Tibial nerve (tissue), 4 donors: ENCODE data around the gene MYCBP. TPM values are rescaled to one million over a fixed set of nuclear protein-coding genes. Genes with fewer than 3 reads are reported as not detected.

ENCODE experiments used
- DNase-seq, 2 donors: peaks; one replicate each; pipeline ENCODE4 v3.0.0-alpha.2; 2019; ENCODE audit warnings: low spot score in 2 of 2
- H3K27ac ChIP-seq, 4 donors: fragments of 200-600 bp; sonication (generic) in 3 of 4; one replicate each; pipeline ENCODE4 v1.5.1; 2017 to 2019; ENCODE audit warnings: mild to moderate bottlenecking in 1 of 4
- H3K27me3 ChIP-seq, 2 donors: fragments of 200-600 bp; sonication (generic) in 1 of 2; one replicate each; pipeline versions ENCODE4 v1.5.1 to v1.6.0; 2017 to 2019
- H3K36me3 ChIP-seq, 3 donors: fragments of 200-600 bp; sonication (generic); one replicate each; pipeline ENCODE4 v1.5.1; 2018 to 2019
- H3K4me1 ChIP-seq, 4 donors: fragments of 200-600 bp; sonication (generic) in 3 of 4; one replicate each; pipeline ENCODE4 v1.5.1; 2017 to 2019
- H3K4me3 ChIP-seq, 4 donors: fragments of 200-600 bp; sonication (generic) in 3 of 4; one replicate each; pipeline ENCODE4 v1.5.1; 2017 to 2019; ENCODE audit warnings: mild to moderate bottlenecking in 1 of 4, moderate library complexity in 1 of 4
- H3K9me3 ChIP-seq, 4 donors: fragments of 200-600 bp; sonication (generic) in 3 of 4; one replicate each; pipeline ENCODE4 v1.5.1; 2017 to 2019
- EP300 ChIP-seq, 2 donors: sonication (generic); formaldehyde crosslinking; IDR thresholded peaks; one replicate each; pipeline ENCODE4 v1.6.1; 2017; ENCODE audit warnings: antibody characterized with exemption in 2 of 2, mild to moderate bottlenecking in 1 of 2
- POLR2A ChIP-seq, 2 donors: fragments of 450-650 bp; IDR thresholded peaks; one replicate each; pipeline ENCODE4 v1.6.1; 2017; ENCODE audit warnings: antibody characterized with exemption in 2 of 2, mild to moderate bottlenecking in 2 of 2, moderate library complexity in 2 of 2
- WGBS, 2 donors: methylation state at CpG; one replicate each; pipeline ENCODE4 v1.1.5; 2018; 5-methylcytosine and 5-hydroxymethylcytosine counted together
- total RNA-seq, 4 donors: library from RNA; depleted of rRNA; stranded (reverse); fragments of >200 nt; gene quantifications; one replicate each; pipeline ENCODE4 v1.1.0, GENCODE V29; 2016
- TF ChIP-seq, protein P1 (sequence below), 5 experiments: fragments of 200-600 bp in 3 of 5; fragments of 450-650 bp in 2 of 5; sonication (generic) in 3 of 5; IDR thresholded peaks; one replicate each; pipeline ENCODE4 v1.5.1; 2016 to 2019; ENCODE audit warnings: antibody characterized with exemption in 5 of 5, mild to moderate bottlenecking in 3 of 5, moderate library complexity in 2 of 5

Gene MYCBP
- total RNA-seq, 4 donors from 2014 or later = 5.5 to 10.9 (median 10.3) TPM

DNA sequence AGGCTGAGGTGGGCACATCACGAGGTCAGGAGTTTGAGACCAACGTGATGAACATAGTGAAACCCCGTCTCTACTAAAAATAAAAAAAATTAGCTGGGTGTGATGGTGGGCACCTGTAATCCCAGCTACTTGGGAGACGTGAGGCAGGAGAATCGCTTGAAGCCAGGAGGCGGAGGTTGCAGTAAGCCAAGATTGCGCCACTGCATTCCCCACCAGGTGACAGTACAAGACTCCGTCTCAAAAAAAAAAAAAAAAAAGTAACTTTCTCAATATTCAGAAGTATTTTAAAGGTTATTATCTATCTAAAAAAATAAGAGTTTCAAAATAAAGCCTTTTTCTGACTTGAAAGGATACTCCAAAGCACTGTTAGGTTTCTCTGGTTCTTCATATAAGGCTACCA, 5.9 kb downstream of the MYCBP start:
- no peaks in the 10 kb centered on the region for H3K9me3 ChIP-seq
- no peaks in the 10 kb centered on the region for H3K27me3 ChIP-seq
- peaks cover 0 to 17% (median 0%) of the 10 kb centered on the region in 3 donors for H3K36me3 ChIP-seq
- no peak overlapping the region for H3K4me3 ChIP-seq
- TF ChIP-seq EP300 (IDR thresholded peaks at IDR 0.05) (no peak), POLR2A (IDR thresholded peaks at IDR 0.05) (no peak)
- peaks cover 0 to 33% (median 2%) of the 10 kb centered on the region in 4 donors for H3K4me1 ChIP-seq
- 90 to 95% methylated on average over 8 of the region's 8 CpGs for WGBS, 2 donors
- no peak for DNase-seq
- no peak overlapping the region for H3K27ac ChIP-seq

DNA sequence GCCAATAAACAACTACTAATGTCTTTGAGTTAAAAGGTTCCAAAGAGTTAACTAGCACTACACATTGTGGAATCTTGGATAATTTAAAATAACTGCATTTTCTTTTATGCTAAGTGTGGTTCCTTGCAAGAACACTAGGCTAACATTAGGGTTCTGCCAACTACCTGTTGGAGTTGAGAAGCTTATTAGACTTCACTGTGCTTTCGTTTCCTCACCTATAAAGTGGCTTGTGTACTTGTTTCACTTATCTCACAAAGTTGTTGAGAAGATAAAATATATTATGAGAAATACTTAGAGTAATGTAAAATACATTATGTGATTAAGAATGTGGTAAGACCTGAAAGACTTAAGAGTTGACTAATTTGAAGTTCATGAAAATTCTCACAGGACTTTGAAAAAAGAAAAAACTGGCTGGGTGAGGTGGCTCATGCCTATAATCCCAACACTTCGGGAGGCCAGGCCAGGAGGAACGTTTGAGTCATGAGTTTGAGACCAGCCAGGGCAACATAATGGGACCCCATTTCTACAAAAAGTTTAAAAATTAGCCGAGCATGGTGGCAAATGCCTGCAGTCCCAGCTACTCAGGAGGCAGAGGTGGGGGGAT, 7.9 kb downstream of the MYCBP start:
- Histone ChIP-seq H3K4me1 (peaks cover 0 to 41% (median 8%) of the 10 kb centered on the region in 4 donors), H3K4me3 (no peak overlapping the region), H3K27me3 (no peaks in the 10 kb centered on the region), H3K9me3 (no peaks in the 10 kb centered on the region), H3K36me3 (peaks cover 0 to 17% (median 0%) of the 10 kb centered on the region in 3 donors), H3K27ac (no peak overlapping the region)
- DNase-seq = no peak
- WGBS, 2 donors = 84 to 86% methylated on average over 4 of the region's 4 CpGs
- TF ChIP-seq, protein P1, sequence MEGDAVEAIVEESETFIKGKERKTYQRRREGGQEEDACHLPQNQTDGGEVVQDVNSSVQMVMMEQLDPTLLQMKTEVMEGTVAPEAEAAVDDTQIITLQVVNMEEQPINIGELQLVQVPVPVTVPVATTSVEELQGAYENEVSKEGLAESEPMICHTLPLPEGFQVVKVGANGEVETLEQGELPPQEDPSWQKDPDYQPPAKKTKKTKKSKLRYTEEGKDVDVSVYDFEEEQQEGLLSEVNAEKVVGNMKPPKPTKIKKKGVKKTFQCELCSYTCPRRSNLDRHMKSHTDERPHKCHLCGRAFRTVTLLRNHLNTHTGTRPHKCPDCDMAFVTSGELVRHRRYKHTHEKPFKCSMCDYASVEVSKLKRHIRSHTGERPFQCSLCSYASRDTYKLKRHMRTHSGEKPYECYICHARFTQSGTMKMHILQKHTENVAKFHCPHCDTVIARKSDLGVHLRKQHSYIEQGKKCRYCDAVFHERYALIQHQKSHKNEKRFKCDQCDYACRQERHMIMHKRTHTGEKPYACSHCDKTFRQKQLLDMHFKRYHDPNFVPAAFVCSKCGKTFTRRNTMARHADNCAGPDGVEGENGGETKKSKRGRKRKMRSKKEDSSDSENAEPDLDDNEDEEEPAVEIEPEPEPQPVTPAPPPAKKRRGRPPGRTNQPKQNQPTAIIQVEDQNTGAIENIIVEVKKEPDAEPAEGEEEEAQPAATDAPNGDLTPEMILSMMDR (IDR thresholded peaks at IDR 0.05) = no peak
- no peak for TF ChIP-seq EP300 (IDR thresholded peaks at IDR 0.05)
- no peak for TF ChIP-seq POLR2A (IDR thresholded peaks at IDR 0.05)

DNA sequence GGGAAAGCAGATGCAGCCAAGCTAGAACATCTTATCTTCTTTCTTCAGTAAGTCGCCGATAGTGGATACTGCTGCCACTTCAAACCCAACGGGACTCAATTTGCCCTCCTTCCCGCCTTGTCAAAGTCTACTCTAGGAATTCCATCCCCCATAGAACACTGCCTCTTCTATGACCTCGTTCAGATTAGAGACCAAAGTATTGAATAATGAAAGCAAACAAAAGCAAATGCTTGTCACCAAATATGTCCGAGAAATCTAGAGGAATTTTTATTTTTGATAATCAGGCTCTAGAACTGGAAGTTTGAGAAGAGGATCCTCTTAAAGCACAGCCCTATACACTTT, 12.7 kb downstream of the MYCBP start:
- H3K9me3 ChIP-seq = no peaks in the 10 kb centered on the region
- H3K4me1 ChIP-seq = peaks cover 0 to 73% (median 28%) of the 10 kb centered on the region in 4 donors
- peak overlapping the region; percentile 26 to 92 (median 90) for H3K27ac ChIP-seq
- peaks cover 0 to 12% (median 1%) of the 10 kb centered on the region in 3 donors for H3K36me3 ChIP-seq
- TF ChIP-seq EP300 (IDR thresholded peaks at IDR 0.05) (no peak), POLR2A (IDR thresholded peaks at IDR 0.05) (no peak)
- TF ChIP-seq, protein P1 (IDR thresholded peaks at IDR 0.05) = no peak
- WGBS, 2 donors = 2 to 7% methylated on average over 6 of the region's 6 CpGs
- no peak for DNase-seq
- H3K27me3 ChIP-seq = no peaks in the 10 kb centered on the region
- peak overlapping the region; percentile 66 to 97 (median 74) for H3K4me3 ChIP-seq

DNA sequence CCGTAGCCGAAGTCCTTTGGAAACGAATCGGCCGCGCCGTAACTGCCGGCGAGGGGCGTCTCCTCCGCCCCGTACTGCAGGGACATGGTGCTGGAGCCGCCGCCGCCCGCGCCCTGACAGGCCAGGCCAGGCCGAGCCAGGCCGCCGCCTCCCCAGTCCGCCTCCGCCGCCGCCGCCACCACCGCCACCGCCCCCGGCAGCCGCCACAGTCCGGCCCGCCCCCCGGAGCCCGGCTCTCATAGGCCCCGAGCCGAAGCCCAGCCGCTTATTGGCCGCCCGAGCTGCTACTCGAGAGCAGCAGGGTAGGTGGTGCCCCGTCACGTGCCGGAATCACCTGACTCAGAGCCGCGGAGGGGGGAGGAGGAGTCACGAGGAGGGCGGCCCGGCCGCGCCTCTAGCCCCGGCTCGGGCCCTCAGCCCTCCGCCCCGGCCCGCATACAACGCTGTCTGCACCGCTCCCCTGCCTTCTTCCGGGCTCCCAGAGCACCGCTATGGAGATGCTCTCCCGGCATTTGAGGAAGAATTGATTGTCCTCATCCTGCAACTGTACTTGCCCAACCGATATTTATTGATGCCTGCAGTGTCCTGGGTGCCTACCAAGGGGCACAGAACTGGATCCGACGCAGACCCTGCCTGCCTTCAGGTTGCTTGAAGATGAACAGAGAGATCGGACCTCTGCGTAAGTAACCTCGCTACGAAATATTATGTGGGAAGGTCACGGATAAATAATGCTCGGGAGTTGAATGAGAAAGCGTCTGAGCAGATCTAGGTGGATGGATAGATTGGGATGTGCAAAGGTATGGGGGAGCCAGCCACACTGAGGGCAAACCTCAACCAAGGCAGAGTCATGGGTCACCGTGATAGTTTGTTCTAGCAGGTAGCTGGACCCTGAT, 13.3 kb downstream of the MYCBP start, which contains the start of gene RRAGC:
Gene RRAGC (minus strand): TSS at position 212 of the 893 bp plus-strand sequence. CDS start 126 bp downstream, at position 86.
- peaks cover 0 to 76% (median 31%) of the 10 kb centered on the region in 4 donors for H3K4me1 ChIP-seq
- H3K4me3 ChIP-seq = peak within 1 kb of the TSS; percentile 73 to 97 (median 84)
- H3K9me3 ChIP-seq = no peaks in the 10 kb centered on the region
- TF ChIP-seq EP300 (IDR thresholded peaks at IDR 0.05) = peak; percentile 83 to 95
- TF ChIP-seq, protein P1 (IDR thresholded peaks at IDR 0.05) = peak in 2 of 5 experiments; percentile 23 to 42
- peak; percentile 50 to 84 for TF ChIP-seq POLR2A (IDR thresholded peaks at IDR 0.05)
- peaks cover 0 to 17% (median 7%) of the 10 kb centered on the region in 3 donors for H3K36me3 ChIP-seq
- peak; percentile 99 for DNase-seq
- 0% methylated on average over 20 to 35 of the region's 70 CpGs for WGBS, 2 donors
- peak within 1 kb of the TSS; percentile 74 to 94 (median 90) for H3K27ac ChIP-seq
- H3K27me3 ChIP-seq = no peaks in the 10 kb centered on the region

DNA sequence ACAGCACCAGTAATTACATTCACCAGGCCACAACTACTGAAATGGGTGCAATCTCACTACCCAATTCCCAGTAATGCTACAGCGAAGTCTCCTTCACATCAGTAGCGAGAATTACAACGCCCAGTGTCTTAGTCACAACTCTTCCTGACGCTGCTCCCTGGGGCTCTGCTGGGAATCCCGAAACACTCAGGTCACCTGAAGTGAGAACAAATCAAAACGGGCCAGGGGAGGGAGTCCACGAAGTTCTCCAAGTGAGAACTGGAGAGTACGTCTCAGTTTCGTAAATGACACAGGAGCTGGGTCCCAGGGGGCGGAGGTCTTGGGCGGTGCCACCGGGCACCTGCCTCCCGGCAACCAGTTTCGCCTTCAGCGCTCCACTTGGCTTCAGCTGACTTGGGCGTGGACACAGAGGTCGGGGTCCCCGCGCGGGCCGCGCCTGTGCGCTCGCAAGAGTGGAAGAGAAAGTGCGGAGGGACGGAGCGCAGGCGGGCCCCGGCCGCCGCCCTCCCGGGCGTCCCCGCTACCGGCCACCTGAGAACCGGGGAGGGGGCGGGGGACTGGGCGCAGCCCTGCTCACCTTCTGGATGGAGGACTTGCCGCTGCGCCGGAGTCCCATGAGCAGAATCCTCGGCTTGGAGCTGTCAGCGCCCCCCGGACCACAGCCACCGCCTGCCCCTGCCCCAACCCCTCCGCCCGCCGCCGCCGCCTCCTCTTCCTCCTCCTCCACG, 14.2 kb downstream of the MYCBP start:
- TF ChIP-seq EP300 (IDR thresholded peaks at IDR 0.05) (peak in 1 of 2 donors; percentile 11), POLR2A (IDR thresholded peaks at IDR 0.05) (no peak)
- TF ChIP-seq, protein P1 (IDR thresholded peaks at IDR 0.05) = no peak
- WGBS, 2 donors = 0 to 1% methylated on average over 14 to 23 of the region's 51 CpGs
- H3K27ac ChIP-seq = peak overlapping the region; percentile 74 to 94 (median 90)
- no peaks in the 10 kb centered on the region for H3K9me3 ChIP-seq
- H3K36me3 ChIP-seq = peaks cover 0 to 20% (median 7%) of the 10 kb centered on the region in 3 donors
- no peaks in the 10 kb centered on the region for H3K27me3 ChIP-seq
- peaks cover 0 to 69% (median 31%) of the 10 kb centered on the region in 4 donors for H3K4me1 ChIP-seq
- DNase-seq = peak; percentile 22 to 30
- H3K4me3 ChIP-seq = peak overlapping the region; percentile 73 to 97 (median 84)
